ENCODE measurements around the gene PGAM1. TPM values are rescaled to one million over a fixed set of nuclear protein-coding genes. Genes with fewer than 3 reads are reported as not detected.
"Not testable (repeated sequence)": the region's sequence is repeated elsewhere in the genome, so short reads cannot be mapped to it uniquely, and the experiment has no call there.

Gene PGAM1
- total RNA-seq, 1 donor from 2014 or later, result 270 TPM

DNA sequence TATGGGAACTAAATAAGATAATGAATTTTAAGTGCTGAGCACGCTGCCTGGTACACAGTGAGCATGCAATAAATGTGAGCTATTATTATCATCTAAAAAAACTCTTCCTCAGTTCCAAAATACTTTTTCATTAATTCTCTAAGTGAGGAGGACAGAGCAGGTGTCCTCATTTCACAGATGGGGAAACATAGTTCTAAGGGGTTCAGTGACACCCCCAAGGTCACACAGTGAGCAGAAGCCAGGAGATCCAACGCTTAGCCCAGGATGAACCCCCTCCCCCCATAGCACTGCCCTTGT lies 18.1 kb upstream of the PGAM1 start:
- no peak for DNase-seq (ENCODE audit: low spot score)

DNA sequence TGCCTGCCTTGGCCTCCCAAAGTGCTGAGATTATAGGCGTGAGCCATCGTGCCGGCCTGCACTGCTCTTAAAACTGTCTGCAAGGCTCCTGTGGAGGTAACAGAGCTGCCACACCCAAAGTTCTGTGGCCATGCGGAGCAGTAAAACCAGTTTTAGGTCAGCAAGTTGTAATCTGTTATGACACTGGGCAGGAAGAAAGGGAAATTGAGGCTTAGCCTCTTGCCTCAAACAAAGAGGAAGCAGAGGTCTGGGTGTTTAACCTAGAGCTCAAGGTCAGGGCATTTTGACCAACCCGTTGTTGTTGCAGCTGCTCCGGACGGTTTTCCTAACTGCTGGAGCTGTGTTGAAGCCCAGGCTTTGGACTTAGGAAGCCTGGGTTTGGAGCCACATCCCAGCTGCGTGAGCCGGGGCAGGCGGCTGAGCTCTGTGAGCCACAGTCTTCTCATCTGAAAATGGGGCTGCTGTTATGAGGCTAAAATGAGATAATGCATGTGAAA lies 17.4 kb upstream of the PGAM1 start:
- no peak for DNase-seq (ENCODE audit: low spot score)

DNA sequence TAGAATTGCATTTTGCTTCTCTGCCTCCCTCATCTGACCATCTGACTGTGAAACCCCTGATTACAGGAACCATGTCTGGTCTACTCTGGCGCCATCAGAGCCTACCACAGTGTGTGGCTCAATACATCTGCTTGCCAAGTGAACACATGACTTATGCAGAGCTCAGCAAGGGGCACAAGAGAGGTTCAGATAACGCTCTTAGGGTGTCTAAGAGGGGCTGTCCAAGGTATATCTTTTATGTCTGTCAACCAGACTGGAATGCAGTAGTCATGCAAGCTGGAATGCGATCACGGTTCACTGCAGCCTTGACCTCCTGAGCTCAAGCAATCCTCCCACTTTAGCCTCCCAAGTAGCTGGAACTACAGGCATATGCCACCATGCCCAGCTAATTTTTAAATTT lies 14.6 kb upstream of the PGAM1 start:
- DNase-seq (ENCODE audit: low spot score), result no peak

- DNase-seq (ENCODE audit: low spot score), result no peak
Observed at GRCh38 chr10:97412891-97413304, 13.1 kb upstream of the PGAM1 start.

GRCh38 chr10:97416565-97416964 lies 9.4 kb upstream of the PGAM1 start:
- DNase-seq (ENCODE audit: low spot score), result no peak

DNA sequence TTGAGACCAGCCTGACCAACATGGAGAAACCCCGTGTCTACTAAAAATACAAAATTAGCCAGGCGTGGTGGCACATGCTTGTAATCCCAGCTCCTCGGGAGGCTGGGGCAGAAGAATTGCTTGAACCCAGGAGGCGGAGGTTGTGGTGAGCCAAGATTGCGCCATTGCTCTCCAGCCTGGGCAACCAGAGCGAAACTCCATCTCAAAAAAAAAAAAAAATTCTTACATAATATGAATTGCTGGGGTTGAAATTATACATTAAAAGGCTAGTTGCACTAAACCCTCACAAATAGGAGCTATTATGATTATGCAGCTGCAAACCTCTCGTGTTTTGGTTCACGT lies 2.3 kb upstream of the PGAM1 start:
- DNase-seq (ENCODE audit: low spot score), result not testable (repeated sequence)

DNA sequence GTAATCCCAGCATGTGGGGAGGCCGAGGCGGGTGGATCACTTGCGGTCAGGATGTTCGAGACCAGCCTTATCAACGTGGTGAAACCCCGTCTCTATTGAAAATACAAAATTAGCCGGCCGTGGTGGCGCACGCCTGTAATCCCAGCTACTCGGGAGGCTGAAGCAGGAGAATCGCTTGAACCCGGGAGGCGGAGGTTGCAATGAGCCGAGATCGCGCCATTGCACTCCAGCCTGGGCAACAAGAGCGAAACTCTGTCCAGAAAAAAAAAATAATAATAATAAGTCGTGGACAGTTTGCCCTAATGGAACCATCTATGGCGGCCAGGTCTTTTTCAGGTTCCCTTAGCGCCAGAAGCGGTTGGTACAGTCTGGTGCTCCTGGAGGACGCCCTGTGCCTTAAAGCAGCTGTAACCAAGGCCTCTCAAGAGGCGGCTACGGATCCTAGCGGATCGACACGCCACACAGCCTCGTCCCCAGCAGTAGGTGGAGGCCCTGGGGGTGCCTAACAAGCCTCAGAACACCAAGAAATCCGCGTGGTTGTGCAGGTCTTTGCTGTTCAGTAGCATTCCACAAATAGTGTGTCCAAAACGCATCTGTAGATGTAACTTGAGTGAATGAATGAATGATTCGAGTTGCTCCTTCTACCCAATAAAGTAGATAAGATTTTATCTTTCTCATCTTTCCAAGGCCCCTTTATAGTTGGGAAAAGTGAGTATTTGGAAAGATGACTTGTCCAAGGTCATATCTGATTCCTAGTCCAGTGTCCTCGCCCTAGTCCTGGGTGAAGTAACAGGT lies 982 bp downstream of the PGAM1 start:
- no peak for DNase-seq (ENCODE audit: low spot score)

- DNase-seq (ENCODE audit: low spot score), result peak; percentile 67
Observed at GRCh38 chr10:97427571-97428179, 1.7 kb downstream of the PGAM1 start.

DNA sequence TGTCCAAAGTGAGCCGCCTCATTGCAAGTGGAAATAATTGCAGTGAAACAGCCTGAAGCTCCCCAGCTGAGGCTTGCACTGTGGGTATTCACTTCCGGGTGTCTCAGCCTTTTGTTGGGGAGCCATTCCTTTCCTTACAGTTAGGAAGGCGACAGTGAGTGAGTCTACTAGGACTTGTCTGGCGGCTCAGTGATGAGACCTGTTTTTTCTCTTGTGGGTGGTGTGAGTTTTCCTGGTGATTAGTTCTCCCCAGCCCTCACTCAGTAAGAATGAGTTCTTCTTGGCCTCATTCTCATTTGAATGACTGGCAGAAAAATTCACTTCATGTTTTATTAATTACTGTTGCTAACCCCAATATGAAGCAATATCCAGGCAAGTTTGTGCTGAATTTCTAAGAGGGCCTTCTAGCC lies 2.6 kb downstream of the PGAM1 start:
- no peak for DNase-seq (ENCODE audit: low spot score)

DNA sequence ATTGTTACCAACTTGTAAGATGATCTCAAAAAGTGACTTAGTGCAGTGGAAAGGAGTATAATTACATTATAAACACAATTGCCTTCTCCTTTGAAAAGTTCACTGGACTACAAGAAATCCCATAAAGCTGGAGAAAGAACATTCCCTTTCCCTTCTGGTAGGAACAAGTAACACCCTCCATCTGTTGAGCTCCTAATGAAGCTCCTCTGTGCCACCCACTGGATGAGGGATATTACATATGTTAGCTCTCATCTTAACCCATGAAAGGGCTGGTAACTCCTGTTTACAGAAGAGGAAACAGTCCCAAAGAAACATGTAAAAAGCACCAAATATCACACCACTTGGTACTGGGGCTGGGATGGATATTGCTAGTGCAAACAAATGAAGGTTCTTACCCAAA lies 8.1 kb downstream of the PGAM1 start:
- no peak for DNase-seq (ENCODE audit: low spot score)

DNA sequence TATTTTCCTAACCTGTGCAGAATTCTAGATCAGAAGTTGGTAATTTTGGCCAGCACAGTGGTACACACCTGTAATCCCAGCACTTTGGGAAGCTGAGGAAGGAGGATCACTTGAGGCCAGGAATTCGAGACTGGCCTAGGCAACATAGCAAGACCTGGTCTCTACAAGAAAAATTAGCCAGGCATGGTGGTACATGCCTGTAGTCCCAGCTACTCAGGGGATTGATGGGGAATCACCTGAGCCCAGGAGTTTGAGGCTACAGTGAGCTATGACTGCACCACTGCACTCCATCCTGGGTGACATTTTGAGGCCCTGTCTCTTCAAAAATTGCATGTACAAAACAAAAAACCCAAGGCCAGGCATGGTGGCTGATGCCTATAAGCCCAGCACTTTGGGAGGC lies 8.6 kb downstream of the PGAM1 start:
- no peak for DNase-seq (ENCODE audit: low spot score)

DNA sequence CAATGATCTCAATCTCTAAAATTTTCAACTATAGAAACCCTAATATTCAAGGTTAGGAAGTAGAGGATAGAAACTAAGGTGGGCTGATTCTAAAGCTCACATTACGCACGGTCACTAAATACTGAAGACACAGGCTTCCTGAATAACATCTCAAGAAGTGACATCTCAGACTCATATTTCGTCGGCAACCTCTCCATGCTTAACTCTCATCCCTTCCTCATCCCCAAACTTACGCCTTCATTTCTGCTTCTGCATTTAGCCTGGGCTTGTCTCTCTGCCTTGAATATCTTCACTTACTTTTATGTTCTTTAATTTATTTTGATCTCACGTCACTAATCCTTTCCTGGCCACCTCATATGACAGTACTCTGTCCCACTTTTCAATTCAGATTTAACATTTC lies 9.2 kb downstream of the PGAM1 start:
- no peak for DNase-seq (ENCODE audit: low spot score)

DNA sequence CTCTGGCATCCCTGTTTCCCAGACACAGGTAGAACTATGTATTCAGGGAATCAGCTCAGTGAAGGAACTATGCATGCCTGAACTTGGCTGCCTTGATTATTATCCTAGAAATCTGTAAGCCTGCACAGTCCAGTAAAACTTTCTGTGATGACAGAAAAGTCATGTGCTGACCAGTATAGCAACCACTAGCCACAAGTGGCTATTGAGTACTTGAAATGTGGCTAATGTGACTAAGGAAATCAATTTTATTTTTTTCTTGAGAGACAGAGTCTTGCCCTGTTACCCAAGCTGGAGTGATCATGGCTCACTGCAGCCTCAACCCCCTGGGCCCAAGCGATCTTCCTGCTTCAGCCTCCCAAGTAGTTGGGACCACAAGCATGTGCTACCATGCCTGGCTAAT lies 16.3 kb downstream of the PGAM1 start:
- no peak for DNase-seq (ENCODE audit: low spot score)

DNA sequence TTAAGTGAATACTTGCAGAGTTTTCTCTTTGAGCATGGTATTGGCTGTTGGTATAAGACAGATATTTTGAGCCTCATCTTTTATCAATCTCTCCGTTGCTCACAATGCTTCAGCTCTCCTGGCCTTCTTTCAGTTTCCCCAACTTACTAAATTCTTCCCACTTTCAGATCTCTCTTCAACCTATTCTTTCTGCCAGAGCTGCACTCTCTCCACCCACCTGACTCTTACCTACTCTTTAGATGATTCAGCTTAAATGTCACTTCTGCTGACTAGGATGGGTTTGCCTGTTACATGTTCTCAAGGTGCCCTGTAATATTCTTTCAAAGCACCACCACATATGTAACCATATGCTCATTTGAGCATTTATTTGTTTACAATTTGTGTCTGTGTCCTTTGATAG lies 18.2 kb downstream of the PGAM1 start:
- DNase-seq (ENCODE audit: low spot score), result no peak

GRCh38 chr10:97445357-97445721 lies 19.3 kb downstream of the PGAM1 start:
- DNase-seq (ENCODE audit: low spot score), result no peak

DNA sequence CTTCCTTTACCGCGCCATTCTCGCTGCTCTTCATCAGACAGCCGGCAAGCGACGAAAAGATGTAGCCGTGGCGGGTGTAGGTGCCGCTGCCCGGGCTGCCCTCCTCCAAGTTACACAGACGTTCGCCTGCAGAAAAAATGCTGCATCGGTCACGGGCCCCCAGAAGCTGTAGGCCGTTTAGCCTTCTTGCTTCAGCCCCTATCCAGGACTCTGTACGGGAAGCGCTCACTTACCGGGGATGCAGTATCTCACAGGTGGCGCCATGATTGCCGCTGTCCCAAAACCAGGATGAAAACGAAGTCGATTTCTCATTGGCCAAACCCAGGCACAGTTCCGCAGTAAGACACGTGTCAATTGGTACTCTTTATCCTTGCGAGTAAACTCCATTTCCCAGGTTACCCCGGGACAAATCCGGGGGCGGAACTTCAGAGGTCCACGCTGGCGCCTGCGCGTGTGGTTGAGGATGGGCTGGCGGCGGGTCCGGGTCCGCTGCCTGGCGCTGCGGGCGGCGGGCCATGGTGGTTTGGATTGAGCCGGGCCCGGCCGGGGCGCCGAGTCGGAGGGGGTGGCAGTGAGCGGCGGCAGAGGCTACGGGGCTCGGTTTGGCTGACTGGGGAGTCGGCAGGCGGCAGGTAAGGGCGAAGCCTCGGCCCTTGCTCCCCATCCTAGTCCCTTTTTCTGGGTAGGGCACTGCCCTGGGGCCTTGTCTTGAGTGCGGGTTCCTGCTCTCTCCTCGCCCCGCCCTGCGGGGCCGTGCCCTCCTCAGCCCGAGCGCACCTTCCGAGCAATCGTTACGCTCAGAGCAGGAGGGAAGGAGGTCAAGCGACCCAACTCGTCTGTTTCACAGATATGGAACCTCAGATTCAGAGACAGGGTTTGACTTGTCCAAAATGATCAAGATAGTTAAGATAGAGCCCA lies 20.0 kb downstream of the PGAM1 start, which contains the start of the genes EXOSC1 and ZDHHC16:
EXOSC1 (minus strand) TSS at position 285 of the 918 bp plus-strand sequence; CDS start at position 264, 21 bp downstream.
ZDHHC16 (plus strand) TSS at position 454 of the 918 bp plus-strand sequence. CDS start 5,501 bp downstream, outside the sequence.
- DNase-seq (ENCODE audit: low spot score), result peak; percentile 94

DNA sequence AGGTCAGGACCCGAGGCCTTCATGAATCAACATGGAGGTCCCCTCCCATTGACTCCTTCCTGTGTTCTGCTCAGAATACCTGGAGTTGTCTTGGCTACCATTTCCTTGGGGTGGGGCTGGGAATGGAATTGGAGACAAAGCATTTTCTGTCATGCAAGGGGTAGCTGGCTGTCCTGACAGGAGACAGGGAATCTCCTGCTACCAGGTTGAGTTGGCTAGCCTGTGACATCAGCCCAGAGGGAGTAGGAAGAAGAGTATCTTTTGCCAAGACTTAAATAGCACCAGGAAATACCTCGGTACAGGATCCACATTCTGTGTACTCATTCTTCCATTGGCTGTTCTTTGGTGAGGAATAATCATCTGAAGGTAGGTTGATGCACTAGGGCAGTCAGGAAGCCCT lies 24.8 kb downstream of the PGAM1 start:
- no peak for DNase-seq (ENCODE audit: low spot score)

DNA sequence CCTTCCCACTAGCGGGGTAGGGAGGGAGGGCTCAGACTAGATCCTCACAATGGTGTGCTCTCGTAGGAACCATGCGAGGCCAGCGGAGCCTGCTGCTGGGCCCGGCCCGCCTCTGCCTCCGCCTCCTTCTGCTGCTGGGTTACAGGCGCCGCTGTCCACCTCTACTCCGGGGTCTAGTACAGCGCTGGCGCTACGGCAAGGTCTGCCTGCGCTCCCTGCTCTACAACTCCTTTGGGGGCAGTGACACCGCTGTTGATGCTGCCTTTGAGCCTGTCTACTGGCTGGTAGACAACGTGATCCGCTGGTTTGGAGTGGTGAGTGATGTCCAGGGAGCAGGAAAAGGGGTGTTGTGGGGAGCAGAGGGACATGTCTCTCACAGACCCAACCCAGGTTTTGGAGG lies 25.6 kb downstream of the PGAM1 start:
- DNase-seq (ENCODE audit: low spot score), result no peak

- DNase-seq (ENCODE audit: low spot score), result no peak
Observed at GRCh38 chr10:97452352-97452751, 26.4 kb downstream of the PGAM1 start.

GRCh38 chr10:97454330-97455036 lies 28.5 kb downstream of the PGAM1 start:
- DNase-seq (ENCODE audit: low spot score), result peak; percentile 38

- no peak for DNase-seq (ENCODE audit: low spot score)
Observed at GRCh38 chr10:97456034-97456685, 30.2 kb downstream of the PGAM1 start.

Data from mucosa of gallbladder (tissue), 1 donor.